NAMALWA (cell line): ENCODE measurements around the gene VMA21.

Source experiments
- DNase-seq: peaks from one replicate; pipeline ENCODE4 v3.0.0-alpha.2; 2015; ENCODE audit warnings: low spot score

VMA21 gene

GRCh38 chrX:151396825-151397740, at the start of gene VMA21:
VMA21 (plus strand) TSS chrX:151397206; CDS start chrX:151397309, 103 bp downstream.
- peak; percentile 78 for DNase-seq

- no peak for DNase-seq
Measured at GRCh38 chrX:151359341-151359740, 37.7 kb upstream of the VMA21 start.

GRCh38 chrX:151359931-151360871, 36.8 kb upstream of the VMA21 start:
- peak; percentile 29 for DNase-seq

- DNase-seq, result no peak
Measured at GRCh38 chrX:151363316-151363715, 33.7 kb upstream of the VMA21 start.

- no peak for DNase-seq
Measured at GRCh38 chrX:151365579-151365978, 31.4 kb upstream of the VMA21 start.

GRCh38 chrX:151370906-151371305, 26.1 kb upstream of the VMA21 start:
- DNase-seq, result no peak

GRCh38 chrX:151384807-151385206, 12.2 kb upstream of the VMA21 start:
- DNase-seq, result no peak

GRCh38 chrX:151386838-151387459, 10.1 kb upstream of the VMA21 start:
- DNase-seq, result no peak

GRCh38 chrX:151391722-151392121, 5.3 kb upstream of the VMA21 start:
- no peak for DNase-seq

GRCh38 chrX:151393514-151393913, 3.5 kb upstream of the VMA21 start:
- DNase-seq, result peak; percentile 49

- DNase-seq, result peak; percentile 73
Measured at GRCh38 chrX:151396042-151396824, 773 bp upstream of the VMA21 start.

GRCh38 chrX:151397741-151398070, 700 bp downstream of the VMA21 start:
- DNase-seq, result peak; percentile 32

GRCh38 chrX:151398346-151398745, 1.3 kb downstream of the VMA21 start:
- no peak for DNase-seq

- DNase-seq, result no peak
Measured at GRCh38 chrX:151402719-151403390, 5.8 kb downstream of the VMA21 start.

- DNase-seq, result no peak
Measured at GRCh38 chrX:151416579-151416978, 19.6 kb downstream of the VMA21 start.

- no peak for DNase-seq
Measured at GRCh38 chrX:151419782-151420181, 22.8 kb downstream of the VMA21 start.

GRCh38 chrX:151424505-151424904, 27.5 kb downstream of the VMA21 start:
- no peak for DNase-seq

- DNase-seq, result no peak
Measured at GRCh38 chrX:151448509-151448908, 51.5 kb downstream of the VMA21 start.

GRCh38 chrX:151458824-151459223, 61.8 kb downstream of the VMA21 start:
- no peak for DNase-seq
